WTC11 (cell line): Measurements from ENCODE around the gene RPS6KA6.

ENCODE experiments used
- NR2C2 ChIP-seq: sonication (generic); formaldehyde crosslinking; IDR thresholded peaks from 2 replicates; pipeline ENCODE4 v1.8.0; 2022; ENCODE audit warnings: mild to moderate bottlenecking, missing genetic modification reagents
- TP53 ChIP-seq: sonication (generic); formaldehyde crosslinking; IDR thresholded peaks from 2 replicates; pipeline ENCODE4 v1.8.1; 2023; ENCODE audit warnings: mild to moderate bottlenecking, missing genetic modification reagents
- TF ChIP-seq, protein P1 (sequence below): fragments of 200-600 bp; IDR thresholded peaks from 2 replicates; pipeline ENCODE4 v1.8.0; 2022; ENCODE audit warnings: antibody characterized with exemption

DNA sequence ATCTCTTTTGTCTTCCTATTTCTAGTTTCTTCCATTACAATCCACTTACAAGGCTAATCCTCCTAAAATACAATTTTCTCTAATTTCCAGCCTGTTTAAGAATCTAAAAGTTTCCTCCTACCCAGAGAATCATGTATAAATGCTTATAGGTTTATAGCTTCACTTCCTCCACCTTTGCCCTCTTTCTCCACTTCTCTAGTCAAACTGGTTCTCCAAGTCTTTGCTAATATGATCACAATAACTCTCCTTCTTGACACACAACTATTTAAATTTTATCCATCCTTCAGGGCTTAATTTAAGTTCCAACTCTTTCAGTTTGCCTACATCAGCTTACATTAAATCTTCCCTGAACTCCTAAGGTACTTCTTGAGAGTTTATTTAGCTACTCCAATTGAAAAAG, 69.2 kb downstream of the RPS6KA6 start:
- TF ChIP-seq TP53 (no peak), NR2C2 (CRISPR knock-in tag) (no peak)
- TF ChIP-seq, protein P1, sequence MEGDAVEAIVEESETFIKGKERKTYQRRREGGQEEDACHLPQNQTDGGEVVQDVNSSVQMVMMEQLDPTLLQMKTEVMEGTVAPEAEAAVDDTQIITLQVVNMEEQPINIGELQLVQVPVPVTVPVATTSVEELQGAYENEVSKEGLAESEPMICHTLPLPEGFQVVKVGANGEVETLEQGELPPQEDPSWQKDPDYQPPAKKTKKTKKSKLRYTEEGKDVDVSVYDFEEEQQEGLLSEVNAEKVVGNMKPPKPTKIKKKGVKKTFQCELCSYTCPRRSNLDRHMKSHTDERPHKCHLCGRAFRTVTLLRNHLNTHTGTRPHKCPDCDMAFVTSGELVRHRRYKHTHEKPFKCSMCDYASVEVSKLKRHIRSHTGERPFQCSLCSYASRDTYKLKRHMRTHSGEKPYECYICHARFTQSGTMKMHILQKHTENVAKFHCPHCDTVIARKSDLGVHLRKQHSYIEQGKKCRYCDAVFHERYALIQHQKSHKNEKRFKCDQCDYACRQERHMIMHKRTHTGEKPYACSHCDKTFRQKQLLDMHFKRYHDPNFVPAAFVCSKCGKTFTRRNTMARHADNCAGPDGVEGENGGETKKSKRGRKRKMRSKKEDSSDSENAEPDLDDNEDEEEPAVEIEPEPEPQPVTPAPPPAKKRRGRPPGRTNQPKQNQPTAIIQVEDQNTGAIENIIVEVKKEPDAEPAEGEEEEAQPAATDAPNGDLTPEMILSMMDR, result no peak
